NOMO-1 treated with dmso at 0.1 percent for 144 hours (cell line): ENCODE data around the gene HSPA9.

Source experiments
- DNase-seq: peaks from one replicate; lab custom pipeline; 2025; ENCODE audit not compliant: unreplicated experiment; lab: John Stamatoyannopoulos, UW

The HSPA9 gene

GRCh38 chr5:138564242-138564641 is 11.0 kb downstream of the HSPA9 start:
- no peak for DNase-seq

GRCh38 chr5:138563340-138564118 is 11.7 kb downstream of the HSPA9 start:
- DNase-seq = no peak

- DNase-seq = no peak
These were observed 14.2 kb downstream of the HSPA9 start for GRCh38 chr5:138560971-138561370.

- no peak for DNase-seq
These were observed 15.3 kb downstream of the HSPA9 start for GRCh38 chr5:138559937-138560336.

- DNase-seq = no peak
These were observed 17.5 kb downstream of the HSPA9 start for GRCh38 chr5:138557677-138558076.

GRCh38 chr5:138554143-138554542 is 21.1 kb downstream of the HSPA9 start:
- DNase-seq = no peak

- DNase-seq = no peak
These were observed 21.6 kb downstream of the HSPA9 start for GRCh38 chr5:138553437-138554095.

- DNase-seq = no peak
These were observed 22.5 kb downstream of the HSPA9 start for GRCh38 chr5:138552657-138553056.

- no peak for DNase-seq
These were observed 25.8 kb downstream of the HSPA9 start for GRCh38 chr5:138549414-138549813.

GRCh38 chr5:138545919-138546562 is 29.2 kb downstream of the HSPA9 start:
- DNase-seq = no peak

GRCh38 chr5:138544181-138545134 is 30.7 kb downstream of the HSPA9 start:
- no peak for DNase-seq

GRCh38 chr5:138543730-138544104 is 31.5 kb downstream of the HSPA9 start:
- DNase-seq = peak; percentile 66

GRCh38 chr5:138542956-138543729 is 32.1 kb downstream of the HSPA9 start, which contains the start of gene ETF1:
TSS of gene ETF1 (minus strand) at chr5:138543236. CDS start at chr5:138542918, 318 bp downstream.
- DNase-seq = peak; percentile 98

- DNase-seq = no peak
These were observed 32.8 kb downstream of the HSPA9 start for GRCh38 chr5:138542180-138542955.

- DNase-seq = no peak
These were observed 33.6 kb downstream of the HSPA9 start for GRCh38 chr5:138541511-138542179.

GRCh38 chr5:138539791-138540190 is 35.4 kb downstream of the HSPA9 start:
- no peak for DNase-seq

- DNase-seq = no peak
These were observed 36.1 kb downstream of the HSPA9 start for GRCh38 chr5:138538943-138539627.

GRCh38 chr5:138536665-138537315 is 38.4 kb downstream of the HSPA9 start:
- no peak for DNase-seq
